ENCODE results near the gene RAB24.

The RAB24 gene

GRCh38 chr5:177332896-177333260, 29.4 kb upstream of the RAB24 start:
- no peak for DNase-seq

GRCh38 chr5:177332031-177332895, 28.7 kb upstream of the RAB24 start:
- DNase-seq: no peak

GRCh38 chr5:177330991-177331842, 27.7 kb upstream of the RAB24 start:
- no peak for DNase-seq

GRCh38 chr5:177329883-177330282, 26.4 kb upstream of the RAB24 start:
- DNase-seq: no peak

- DNase-seq: no peak
Measured at GRCh38 chr5:177328545-177329231, 25.2 kb upstream of the RAB24 start.

DNA sequence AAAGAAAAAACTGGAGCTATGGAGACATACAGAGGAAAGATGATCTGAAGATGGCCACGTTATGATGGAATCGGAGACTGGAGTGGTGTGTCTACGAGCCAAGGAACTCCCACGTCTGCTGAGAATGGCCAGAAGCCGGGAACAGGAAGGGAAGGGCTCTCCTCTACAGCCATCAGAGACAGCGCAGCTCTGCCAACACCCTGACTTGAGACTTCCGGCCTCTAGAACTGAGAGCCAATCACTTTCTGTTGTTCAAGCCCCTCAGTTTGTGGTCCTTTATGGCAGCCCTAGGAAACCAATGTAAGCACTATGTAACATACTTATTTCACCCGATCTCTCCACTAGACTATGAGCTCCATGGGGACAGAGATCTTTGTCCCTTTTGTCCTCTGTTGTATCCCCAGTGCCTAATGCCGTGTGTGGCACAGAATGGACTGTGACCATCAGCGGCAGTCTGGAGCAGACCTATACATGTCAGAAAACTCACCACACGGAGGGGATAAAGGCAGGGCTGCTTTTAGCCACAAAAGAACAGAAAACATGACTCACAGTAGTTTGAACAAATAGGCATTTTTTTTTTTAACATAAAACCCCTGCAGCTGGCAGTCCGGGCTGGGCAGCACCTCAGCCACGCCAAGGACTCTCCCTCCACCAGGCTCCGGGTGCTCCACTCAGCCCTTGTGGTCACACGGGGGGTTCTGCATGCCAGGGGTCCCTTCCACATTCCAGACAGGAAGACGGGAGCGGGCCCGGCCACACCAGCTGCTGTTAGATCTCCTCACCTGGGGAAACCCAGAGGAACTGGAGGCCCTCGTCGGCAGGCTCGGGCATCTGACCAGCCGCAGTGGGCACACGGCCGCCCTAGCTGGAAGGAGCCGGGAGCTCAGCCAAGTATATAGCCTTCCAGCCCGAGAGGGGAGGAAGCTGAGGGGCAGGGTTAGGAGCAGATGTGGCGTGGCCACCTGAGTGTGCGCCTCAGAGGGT, 24.3 kb upstream of the RAB24 start:
- no peak for DNase-seq

DNA sequence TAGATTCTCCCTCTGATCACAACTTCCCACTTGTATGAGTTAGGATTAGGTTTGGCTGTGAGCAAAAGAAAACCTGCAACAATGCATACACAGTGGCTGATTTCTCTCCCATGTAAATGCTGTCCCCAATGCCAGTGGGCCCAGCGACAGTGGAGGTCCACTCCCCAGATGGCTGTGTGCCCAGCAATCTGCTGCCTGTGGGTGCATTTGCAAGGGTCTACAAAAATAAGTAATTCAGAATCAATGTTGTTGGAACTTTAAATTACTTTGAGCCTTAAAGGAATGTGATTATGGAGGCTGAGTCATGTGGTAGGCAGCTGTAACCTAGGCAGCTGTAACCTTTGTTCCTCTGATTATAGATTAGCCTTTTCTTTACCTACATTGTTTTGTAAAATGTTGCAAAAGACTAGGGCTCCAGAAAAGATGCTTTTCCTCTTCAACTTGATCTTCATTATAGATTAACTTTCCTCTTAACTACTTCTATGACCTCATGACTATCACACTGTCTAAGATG, 22.4 kb upstream of the RAB24 start:
- DNase-seq: no peak

DNA sequence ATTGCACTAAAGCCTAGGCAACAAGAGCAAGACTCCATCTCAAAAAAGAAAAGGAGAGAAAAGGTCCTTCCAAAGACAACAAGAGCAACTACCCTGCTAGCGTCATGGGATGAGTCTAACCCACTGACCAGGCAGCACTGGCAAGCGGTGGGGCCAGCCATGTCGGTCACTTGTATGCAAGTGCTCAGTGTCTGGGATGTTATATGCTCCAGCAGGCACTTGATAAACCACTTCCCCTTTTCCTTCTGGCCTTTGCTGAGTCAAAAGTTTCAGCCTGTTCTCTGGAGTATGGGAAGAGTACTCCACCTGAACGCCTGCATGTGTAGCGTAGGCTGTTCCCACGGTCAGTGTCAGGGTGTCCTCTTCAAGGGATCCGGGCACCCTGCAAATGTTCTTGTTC, 17.4 kb upstream of the RAB24 start:
- DNase-seq: no peak

- no peak for DNase-seq
Measured at GRCh38 chr5:177319913-177320588, 16.5 kb upstream of the RAB24 start.

DNA sequence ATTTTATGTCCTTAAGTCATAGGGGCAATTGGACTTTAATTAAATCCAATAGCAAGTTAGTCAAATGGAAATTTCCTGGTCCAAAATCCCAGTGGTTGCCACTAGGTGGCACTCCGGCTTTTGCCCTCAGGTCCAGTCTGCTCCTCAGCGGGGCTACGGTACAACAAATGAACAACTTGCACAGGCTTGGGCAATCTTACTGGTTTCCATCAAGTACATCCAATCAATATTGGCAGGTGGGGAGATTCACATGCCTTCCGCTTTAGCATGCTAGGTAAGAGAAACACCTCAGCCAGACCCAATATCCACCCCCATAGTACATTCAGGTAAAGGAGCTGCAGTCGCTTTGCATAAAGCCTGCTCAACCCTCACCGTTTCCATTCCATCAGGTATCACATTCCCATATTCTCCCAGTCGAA, 14.4 kb upstream of the RAB24 start:
- peak; percentile 3 for DNase-seq

- no peak for DNase-seq
Measured at GRCh38 chr5:177316005-177316404, 12.5 kb upstream of the RAB24 start.

DNA sequence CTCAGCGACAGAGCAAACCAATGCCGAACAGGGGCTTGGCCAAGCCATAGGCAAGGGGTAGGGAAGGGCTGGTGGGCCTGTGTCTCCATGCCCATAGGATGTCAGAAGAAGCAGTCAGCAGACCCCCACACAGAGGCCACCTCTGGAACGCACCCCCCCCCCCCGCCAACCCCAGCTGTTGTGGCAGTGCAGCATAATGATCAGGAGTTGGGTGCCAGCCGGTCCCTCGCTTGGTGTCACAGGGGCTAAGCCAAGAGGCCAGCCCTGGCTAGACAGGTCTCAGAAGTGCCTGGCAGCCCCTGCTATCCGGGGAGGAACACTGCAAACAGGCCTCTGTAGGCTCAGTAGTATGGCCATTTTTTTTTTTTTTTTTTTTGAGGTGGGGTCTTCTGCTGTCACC, 11.9 kb upstream of the RAB24 start:
- no peak for DNase-seq

DNA sequence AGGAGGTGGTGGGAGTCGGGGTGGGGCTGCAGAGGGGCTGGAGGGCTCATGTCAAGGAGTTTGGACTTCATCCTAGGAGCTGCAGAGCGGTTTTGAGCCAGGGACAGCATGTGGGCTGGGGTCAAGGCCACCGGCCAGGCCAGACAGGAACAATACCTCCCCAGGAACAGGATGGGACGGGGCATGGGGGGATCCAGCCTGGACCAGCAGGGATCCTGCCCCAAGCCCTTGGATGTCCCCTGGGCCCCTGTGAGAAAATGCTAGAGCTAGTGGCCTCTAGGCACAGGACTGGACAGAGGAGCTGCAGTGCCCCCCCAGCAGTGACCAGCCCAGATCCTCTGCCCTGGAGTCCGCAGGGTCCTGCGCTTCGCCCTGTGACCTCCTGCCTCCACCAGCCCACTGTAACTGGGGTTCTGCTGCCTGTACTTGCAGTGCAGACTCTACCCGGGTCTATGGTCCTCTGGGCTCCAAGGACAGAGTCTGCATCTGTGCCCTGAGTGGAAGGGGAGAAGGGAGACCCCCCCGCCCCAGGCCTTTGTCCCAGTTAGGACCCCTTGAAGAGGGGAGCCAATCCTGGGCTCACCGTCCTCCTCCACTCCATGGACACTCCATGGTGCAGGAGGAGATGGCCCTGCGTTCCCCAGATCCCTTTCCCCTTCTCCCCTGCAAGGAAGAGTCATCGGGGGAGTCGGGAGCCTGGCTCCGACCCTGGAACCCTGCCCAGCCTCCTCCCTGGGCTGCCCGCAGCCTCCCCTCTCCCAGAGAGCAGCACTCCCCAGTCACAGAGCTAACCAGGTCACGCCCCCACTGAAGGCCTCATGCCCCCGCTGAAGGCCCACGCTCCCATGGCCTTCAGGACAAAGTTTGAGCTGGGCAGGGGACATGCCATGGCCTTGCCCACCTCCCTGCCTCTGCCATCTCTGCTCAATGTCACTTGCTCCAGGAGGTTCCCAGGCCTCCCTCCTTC, 11.1 kb upstream of the RAB24 start:
- no peak for DNase-seq

- DNase-seq: no peak
Measured at GRCh38 chr5:177313561-177314259, 10.2 kb upstream of the RAB24 start.

DNA sequence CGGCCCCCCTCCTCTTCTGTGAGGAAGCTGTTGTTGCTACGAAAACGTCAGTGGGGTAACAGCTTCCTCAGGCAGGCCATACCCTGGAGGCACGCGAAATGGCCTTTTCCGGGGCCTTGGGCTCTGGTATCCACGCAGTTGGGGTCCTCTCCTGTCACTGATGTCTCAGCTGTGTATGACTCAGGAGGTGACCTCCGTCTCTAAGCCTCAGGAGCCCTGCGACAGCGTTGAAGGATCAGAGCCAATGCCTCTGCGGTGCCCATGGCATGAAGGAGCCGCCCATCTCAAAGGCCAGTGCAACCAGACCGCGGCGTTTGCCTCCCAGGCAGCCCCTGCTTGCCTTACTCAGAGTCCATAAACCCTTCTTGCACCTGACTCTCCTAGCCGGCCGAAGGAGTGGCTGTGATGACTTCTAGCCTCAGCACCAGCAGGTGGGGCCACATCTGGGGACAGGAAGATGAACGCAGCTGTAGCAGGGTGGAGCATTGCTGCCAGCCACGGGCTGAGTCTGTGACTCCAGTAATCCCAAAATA, 9.2 kb upstream of the RAB24 start:
- no peak for DNase-seq

DNA sequence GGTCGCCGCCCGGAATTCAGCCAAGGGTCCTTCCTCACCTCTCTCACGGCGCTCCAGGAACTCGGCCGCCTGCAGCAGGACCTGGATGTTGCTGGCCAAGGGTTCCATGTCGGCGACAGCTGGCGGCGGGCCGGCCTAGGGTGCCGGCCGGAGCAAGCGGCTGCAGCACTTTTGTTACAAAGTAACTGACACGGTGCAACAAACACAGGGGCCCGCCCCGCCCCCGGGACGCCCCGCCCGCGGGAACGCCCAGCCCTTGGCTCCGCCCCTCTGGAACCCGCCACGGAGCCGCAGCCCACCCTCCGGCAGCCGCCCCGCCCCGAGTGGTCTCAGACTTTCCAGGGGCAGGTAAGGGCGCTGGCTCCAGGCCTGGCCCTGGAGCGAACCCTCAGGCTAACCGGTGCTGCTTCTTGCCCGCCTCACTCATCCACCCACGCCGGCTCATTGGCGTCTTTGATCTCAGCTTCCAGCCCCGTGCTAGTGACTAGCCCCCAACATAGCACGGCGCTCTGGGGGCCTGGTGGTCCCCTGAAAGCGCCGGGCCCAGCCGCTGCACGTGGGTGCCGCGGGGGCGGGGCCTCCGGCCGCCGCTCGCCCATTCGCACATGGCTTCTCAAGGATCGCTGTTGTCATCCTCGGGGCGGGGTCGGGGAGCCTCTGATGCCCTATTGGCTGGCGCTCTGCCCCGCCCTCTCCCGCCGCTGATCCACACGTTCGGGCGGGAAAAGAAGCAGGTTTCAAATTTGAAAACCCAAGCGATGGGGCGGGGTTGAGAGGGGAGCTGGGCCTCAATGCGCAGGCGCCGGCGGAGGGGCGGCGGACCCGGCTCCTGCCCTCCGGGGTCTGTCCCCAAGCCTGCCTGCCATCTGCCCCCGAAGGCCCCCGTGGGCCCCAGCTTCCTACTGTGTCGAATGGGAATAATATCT, 8.5 kb upstream of the RAB24 start, which contains the start of gene MXD3:
Gene MXD3 (minus strand): TSS at position 176 of the 926 bp plus-strand sequence. CDS start 68 bp downstream, at position 108.
- DNase-seq: peak; percentile 79

- no peak for DNase-seq
Measured at GRCh38 chr5:177311392-177311722, 7.8 kb upstream of the RAB24 start.

Measured in NCI-H524 treated with DMSO at 0.1 percent for 48 hours (cell line).